Lower leg skin (tissue), 4 donors: ENCODE results near the gene ANO1. TPM values are rescaled to one million over a fixed set of nuclear protein-coding genes. Genes with fewer than 3 reads are reported as not detected.

Source experiments
- DNase-seq, 2 donors: peaks; one replicate each; pipeline ENCODE4 v3.0.0-alpha.2; 2019; ENCODE audit warnings: low spot score in 2 of 2
- H3K4me3 ChIP-seq: fragments of 200-600 bp; sonication (generic); 2 replicates; pipeline ENCODE4 v1.5.1; 2017; ENCODE audit warnings: mild to moderate bottlenecking, low read depth; ENCODE audit not compliant: poor library complexity, severe bottlenecking
- CTCF ChIP-seq, 3 donors: fragments of 450-650 bp; IDR thresholded peaks; one replicate each; pipeline ENCODE4 v1.5.1; 2016; ENCODE audit warnings: antibody characterized with exemption in 3 of 3, mild to moderate bottlenecking in 3 of 3, moderate library complexity in 2 of 3
- POLR2A ChIP-seq, 2 donors: fragments of 450-650 bp; IDR thresholded peaks; one replicate each; pipeline ENCODE4 v1.6.1; 2016 to 2017; ENCODE audit warnings: antibody characterized with exemption in 2 of 2, mild to moderate bottlenecking in 1 of 2, moderate library complexity in 1 of 2
- WGBS, 2 donors: methylation state at CpG; one replicate each; pipeline ENCODE4 v1.1.5; 2018; 5-methylcytosine and 5-hydroxymethylcytosine counted together
- intact Hi-C: fragments of 100-400 bp; cut with DNase I; formaldehyde crosslinking; loops from one replicate; pipeline ENCODE4 v1.15.0; 2023; ENCODE audit warnings: low total_unique reads
- total RNA-seq, 4 donors: library from RNA; depleted of rRNA; stranded (reverse); fragments of >200 nt; gene quantifications; one replicate each; pipeline ENCODE4 v1.1.0, GENCODE V29; 2016

Gene ANO1
- total RNA-seq, 4 donors from 2014 or later, result 55.1 to 106 (median 76.8) TPM

GRCh38 chr11:70191495-70192140 lies 113.5 kb downstream of the ANO1 start:
- no peak for DNase-seq
- intact Hi-C loops, result loop anchor here (5.0 to 10.0 kb wide), 2 partner anchors 274 to 507 kb away; no protein-coding TSS in a partner anchor
- 22 to 23% methylated on average over 22 of the region's 22 CpGs for WGBS, 2 donors
- H3K4me3 ChIP-seq, result no peak overlapping the region
- TF ChIP-seq CTCF (IDR thresholded peaks at IDR 0.05) (peak in 1 of 3 donors; percentile 51), POLR2A (IDR thresholded peaks at IDR 0.05) (no peak)

- H3K4me3 ChIP-seq, result no peak overlapping the region
- 77 to 82% methylated on average over 14 to 15 of the region's 15 CpGs for WGBS, 2 donors
- no peak for TF ChIP-seq POLR2A (IDR thresholded peaks at IDR 0.05)
- no peak for TF ChIP-seq CTCF (IDR thresholded peaks at IDR 0.05)
- no peak for DNase-seq
- intact Hi-C loops, result loop anchor here (5.0 to 10.0 kb wide), 2 partner anchors 276 to 508 kb away; no protein-coding TSS in a partner anchor
These were observed 114.7 kb downstream of the ANO1 start for GRCh38 chr11:70192666-70193410.

- intact Hi-C loops, result loop anchor here (5.0 to 10.0 kb wide), 2 partner anchors 276 to 509 kb away; no protein-coding TSS in a partner anchor
- no peak for DNase-seq
- no peak for TF ChIP-seq POLR2A (IDR thresholded peaks at IDR 0.05)
- peak in 1 of 3 donors; percentile 52 for TF ChIP-seq CTCF (IDR thresholded peaks at IDR 0.05)
- H3K4me3 ChIP-seq, result no peak overlapping the region
- WGBS, 2 donors, result 81 to 82% methylated on average over 7 of the region's 7 CpGs
These were observed 115.5 kb downstream of the ANO1 start for GRCh38 chr11:70193411-70194292.

GRCh38 chr11:70194792-70195791 lies 117.0 kb downstream of the ANO1 start:
- DNase-seq, result no peak
- 86 to 87% methylated on average over 3 of the region's 3 CpGs for WGBS, 2 donors
- H3K4me3 ChIP-seq, result no peak overlapping the region
- TF ChIP-seq POLR2A (IDR thresholded peaks at IDR 0.05) (no peak), CTCF (IDR thresholded peaks at IDR 0.05) (no peak)
- intact Hi-C loops, result loop anchor here (5.0 to 10.0 kb wide), 2 partner anchors 278 to 510 kb away; no protein-coding TSS in a partner anchor
